ENCODE results near the gene DUSP18. TPM values are rescaled to one million over a fixed set of nuclear protein-coding genes. Genes with fewer than 3 reads are reported as not detected.
A peak's percentile ranks its signal among the peaks of the same experiment; 100 is the strongest.

The DUSP18 gene
- polyA plus RNA-seq, 3 donors: 13.2 to 34.5 (median 18.9) TPM

DNA sequence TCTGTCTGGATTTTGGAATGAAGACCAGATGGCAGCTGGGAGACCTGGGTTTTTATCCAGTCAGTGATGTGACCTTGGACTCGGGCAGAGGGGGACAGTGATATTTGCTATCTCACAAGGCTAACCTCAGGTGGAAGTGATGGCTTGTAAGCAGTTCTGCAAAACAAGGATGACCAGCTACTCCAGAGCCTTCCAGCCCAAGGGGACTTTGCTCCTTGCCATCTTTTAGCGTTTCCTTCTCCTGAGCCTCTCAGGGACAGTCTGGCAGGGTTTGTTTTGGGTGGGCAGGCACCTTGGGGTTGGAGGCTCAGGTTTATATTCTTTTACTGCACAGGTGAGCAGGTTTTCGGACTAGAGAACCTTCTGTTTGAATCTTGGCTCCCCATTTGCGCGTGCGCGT is 17.5 kb upstream of the DUSP18 start:
- Mint-ChIP-seq H3K36me3 (no peaks in the 10 kb centered on the region), H3K9me3 (no peaks in the 10 kb centered on the region), H3K27me3 (ENCODE audit: low read depth in 3 of 3) (peaks cover 0 to 7% (median 4%) of the 10 kb centered on the region in 3 donors), H3K27ac (peak overlapping the region in 1 of 7 donors; percentile 6), H3K4me3 (no peak overlapping the region), H3K4me1 (peaks cover 6% of the 10 kb centered on the region)
- no peak overlapping the region for H3K27ac ChIP-seq (ENCODE audit: low read depth in 1 of 2, low read length in 2 of 2)
- peaks cover 7 to 10% of the 10 kb centered on the region in 2 donors for H3K4me1 ChIP-seq (ENCODE audit: control insufficient read depth in 1 of 2, insufficient read depth in 2 of 2, low read length in 2 of 2)
- H3K9me3 ChIP-seq (replicated peaks in 1 of 2; ENCODE audit: control insufficient read depth in 1 of 2, insufficient read depth in 1 of 2, low read length in 2 of 2): no peaks in the 10 kb centered on the region
- no peaks in the 10 kb centered on the region for H3K27me3 ChIP-seq (ENCODE audit: control insufficient read depth in 2 of 2, insufficient read depth in 2 of 2, low read length in 2 of 2)
- DNase-seq: no peak
- H3K36me3 ChIP-seq (replicated peaks in 1 of 2; ENCODE audit: control insufficient read depth in 1 of 2, insufficient read depth in 2 of 2, low read length in 2 of 2): no peaks in the 10 kb centered on the region
- H3K4me3 ChIP-seq (replicated peaks in 1 of 3; ENCODE audit: low read depth in 2 of 3, low read length in 3 of 3): no peak overlapping the region
- intact Hi-C loops (cut with micrococcal nuclease): no loop called here
- 100% methylated on average over 2 of the region's 7 CpGs for WGBS (ENCODE audit: insufficient coverage)
- no peak overlapping the region for H2AFZ ChIP-seq (ENCODE audit: insufficient read depth, low read depth, low read length, poor library complexity, severe bottlenecking)
- H4K20me1 ChIP-seq (ENCODE audit: insufficient read depth, low read length): no peaks in the 10 kb centered on the region
- H3K4me2 ChIP-seq (replicated peaks; ENCODE audit: extremely low read depth, low read length, poor library complexity, severe bottlenecking): no peak overlapping the region
- H3K79me2 ChIP-seq (ENCODE audit: insufficient read depth, low read length): no peaks in the 10 kb centered on the region
- TF ChIP-seq, protein P1, sequence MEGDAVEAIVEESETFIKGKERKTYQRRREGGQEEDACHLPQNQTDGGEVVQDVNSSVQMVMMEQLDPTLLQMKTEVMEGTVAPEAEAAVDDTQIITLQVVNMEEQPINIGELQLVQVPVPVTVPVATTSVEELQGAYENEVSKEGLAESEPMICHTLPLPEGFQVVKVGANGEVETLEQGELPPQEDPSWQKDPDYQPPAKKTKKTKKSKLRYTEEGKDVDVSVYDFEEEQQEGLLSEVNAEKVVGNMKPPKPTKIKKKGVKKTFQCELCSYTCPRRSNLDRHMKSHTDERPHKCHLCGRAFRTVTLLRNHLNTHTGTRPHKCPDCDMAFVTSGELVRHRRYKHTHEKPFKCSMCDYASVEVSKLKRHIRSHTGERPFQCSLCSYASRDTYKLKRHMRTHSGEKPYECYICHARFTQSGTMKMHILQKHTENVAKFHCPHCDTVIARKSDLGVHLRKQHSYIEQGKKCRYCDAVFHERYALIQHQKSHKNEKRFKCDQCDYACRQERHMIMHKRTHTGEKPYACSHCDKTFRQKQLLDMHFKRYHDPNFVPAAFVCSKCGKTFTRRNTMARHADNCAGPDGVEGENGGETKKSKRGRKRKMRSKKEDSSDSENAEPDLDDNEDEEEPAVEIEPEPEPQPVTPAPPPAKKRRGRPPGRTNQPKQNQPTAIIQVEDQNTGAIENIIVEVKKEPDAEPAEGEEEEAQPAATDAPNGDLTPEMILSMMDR (IDR thresholded peaks at IDR 0.05): no peak
- H3K9ac ChIP-seq (ENCODE audit: insufficient read depth, low read length, poor library complexity, severe bottlenecking): no peak overlapping the region

DNA sequence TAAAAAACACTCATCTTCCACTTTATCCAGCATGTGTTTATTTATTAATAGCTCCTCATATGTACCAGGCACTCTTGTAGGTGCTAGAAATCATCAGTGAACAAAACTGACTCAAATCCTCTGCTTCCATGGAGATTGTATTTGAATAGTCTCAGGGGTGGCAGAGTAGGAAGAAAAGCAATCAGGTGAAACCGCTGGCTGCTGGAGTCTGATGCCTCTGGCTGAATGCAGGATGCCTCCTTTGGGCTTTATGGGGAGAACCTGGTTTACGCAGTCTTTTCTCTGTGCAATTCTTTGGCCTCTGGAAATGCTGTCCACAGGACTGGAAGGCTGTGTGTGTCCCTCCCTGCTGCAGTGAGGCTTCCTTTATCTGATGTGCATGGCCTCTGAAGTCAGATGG is 14.2 kb upstream of the DUSP18 start:
- H3K79me2 ChIP-seq (ENCODE audit: insufficient read depth, low read length): no peaks in the 10 kb centered on the region
- intact Hi-C loops (cut with micrococcal nuclease): no loop called here
- no peaks in the 10 kb centered on the region for H3K36me3 ChIP-seq (replicated peaks in 1 of 2; ENCODE audit: control insufficient read depth in 1 of 2, insufficient read depth in 2 of 2, low read length in 2 of 2)
- Mint-ChIP-seq H3K4me3 (no peak overlapping the region), H3K4me1 (peaks cover 6% of the 10 kb centered on the region), H3K27ac (no peak overlapping the region), H3K36me3 (no peaks in the 10 kb centered on the region), H3K9me3 (no peaks in the 10 kb centered on the region), H3K27me3 (ENCODE audit: low read depth in 3 of 3) (peaks cover 2 to 5% (median 3%) of the 10 kb centered on the region in 3 donors)
- no peak overlapping the region for H3K4me2 ChIP-seq (replicated peaks; ENCODE audit: extremely low read depth, low read length, poor library complexity, severe bottlenecking)
- peaks cover 7 to 10% of the 10 kb centered on the region in 2 donors for H3K4me1 ChIP-seq (ENCODE audit: control insufficient read depth in 1 of 2, insufficient read depth in 2 of 2, low read length in 2 of 2)
- WGBS (ENCODE audit: insufficient coverage): 100% methylated on average over 2 of the region's 2 CpGs
- no peak overlapping the region for H3K27ac ChIP-seq (ENCODE audit: low read depth in 1 of 2, low read length in 2 of 2)
- H3K9ac ChIP-seq (ENCODE audit: insufficient read depth, low read length, poor library complexity, severe bottlenecking): no peak overlapping the region
- no peak for DNase-seq
- no peaks in the 10 kb centered on the region for H3K9me3 ChIP-seq (replicated peaks in 1 of 2; ENCODE audit: control insufficient read depth in 1 of 2, insufficient read depth in 1 of 2, low read length in 2 of 2)
- TF ChIP-seq, protein P1 (IDR thresholded peaks at IDR 0.05): no peak
- no peaks in the 10 kb centered on the region for H3K27me3 ChIP-seq (ENCODE audit: control insufficient read depth in 2 of 2, insufficient read depth in 2 of 2, low read length in 2 of 2)
- H4K20me1 ChIP-seq (ENCODE audit: insufficient read depth, low read length): no peaks in the 10 kb centered on the region
- no peak overlapping the region for H2AFZ ChIP-seq (ENCODE audit: insufficient read depth, low read depth, low read length, poor library complexity, severe bottlenecking)
- no peak overlapping the region for H3K4me3 ChIP-seq (replicated peaks in 1 of 3; ENCODE audit: low read depth in 2 of 3, low read length in 3 of 3)
